Right lobe of liver (tissue), 4 donors: Measurements from ENCODE around the gene PPP1R1B.

ENCODE experiments used
- CTCF ChIP-seq, 4 donors: fragments of 200-600 bp in 3 of 4; fragments of 450-650 bp in 1 of 4; IDR thresholded peaks; one replicate each; pipeline versions ENCODE4 v1.5.1 to v1.8.0; 2016 to 2022; ENCODE audit warnings: antibody characterized with exemption in 4 of 4, mild to moderate bottlenecking in 2 of 4
- POLR2A ChIP-seq: fragments of 450-650 bp; IDR thresholded peaks from one replicate; pipeline ENCODE4 v1.6.1; 2017; ENCODE audit warnings: antibody characterized with exemption, mild to moderate bottlenecking
- donor health status: DM: no; HTN: no; CAD: no.
- donor health status: DM: no; HTN: no; CAD: no.
- donor health status: DM: no; HTN: yes; CAD: no.

- no peak for TF ChIP-seq CTCF (IDR thresholded peaks at IDR 0.05)
- no peak for TF ChIP-seq POLR2A
Measured at GRCh38 chr17:39598630-39599003, 28.1 kb upstream of the PPP1R1B start.
